ENCODE data around the gene IMP3.

DNA sequence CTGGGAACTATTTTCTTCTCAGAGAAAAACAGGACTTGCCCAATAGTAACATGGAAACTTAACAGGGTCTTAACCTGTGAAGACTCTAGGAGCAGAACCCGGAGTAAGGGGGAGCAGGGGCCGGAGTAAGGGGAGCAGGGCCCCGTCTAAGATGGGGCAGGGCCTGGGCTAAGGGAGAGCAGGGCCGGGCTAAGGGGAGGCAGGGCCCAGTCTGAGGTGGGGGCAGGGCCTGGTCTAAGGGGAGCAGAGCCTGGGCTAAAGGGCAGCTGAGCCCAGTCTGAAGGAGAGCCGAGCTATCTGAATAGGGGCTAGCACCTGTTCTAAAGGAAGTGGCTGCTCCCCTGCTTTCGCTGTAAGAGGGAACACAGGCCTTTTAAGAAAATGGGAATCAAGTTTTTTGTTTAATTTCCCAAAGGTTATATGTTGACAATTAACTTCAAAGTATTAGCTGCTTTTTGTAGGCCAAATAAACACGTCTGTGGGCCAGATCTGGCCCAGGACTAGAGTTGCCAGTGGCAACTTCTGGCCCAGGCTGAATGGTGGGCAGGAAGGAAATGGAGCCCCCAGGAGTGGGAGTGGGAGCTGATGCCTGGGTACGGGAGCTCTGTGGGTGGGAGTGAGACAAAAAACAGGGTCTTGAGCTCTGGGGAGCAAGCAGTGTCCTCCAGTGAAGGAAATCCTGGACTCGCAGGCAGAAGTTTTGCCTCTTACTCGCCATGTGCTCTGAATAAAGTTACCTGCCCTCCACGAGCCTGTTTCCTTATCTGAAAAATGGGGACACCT, 40.2 kb upstream of the IMP3 start:
- no peak for TF ChIP-seq EZH2 (IDR thresholded peaks at IDR 0.05; ENCODE audit: insufficient read depth, low read length)
- TF ChIP-seq, protein P1, sequence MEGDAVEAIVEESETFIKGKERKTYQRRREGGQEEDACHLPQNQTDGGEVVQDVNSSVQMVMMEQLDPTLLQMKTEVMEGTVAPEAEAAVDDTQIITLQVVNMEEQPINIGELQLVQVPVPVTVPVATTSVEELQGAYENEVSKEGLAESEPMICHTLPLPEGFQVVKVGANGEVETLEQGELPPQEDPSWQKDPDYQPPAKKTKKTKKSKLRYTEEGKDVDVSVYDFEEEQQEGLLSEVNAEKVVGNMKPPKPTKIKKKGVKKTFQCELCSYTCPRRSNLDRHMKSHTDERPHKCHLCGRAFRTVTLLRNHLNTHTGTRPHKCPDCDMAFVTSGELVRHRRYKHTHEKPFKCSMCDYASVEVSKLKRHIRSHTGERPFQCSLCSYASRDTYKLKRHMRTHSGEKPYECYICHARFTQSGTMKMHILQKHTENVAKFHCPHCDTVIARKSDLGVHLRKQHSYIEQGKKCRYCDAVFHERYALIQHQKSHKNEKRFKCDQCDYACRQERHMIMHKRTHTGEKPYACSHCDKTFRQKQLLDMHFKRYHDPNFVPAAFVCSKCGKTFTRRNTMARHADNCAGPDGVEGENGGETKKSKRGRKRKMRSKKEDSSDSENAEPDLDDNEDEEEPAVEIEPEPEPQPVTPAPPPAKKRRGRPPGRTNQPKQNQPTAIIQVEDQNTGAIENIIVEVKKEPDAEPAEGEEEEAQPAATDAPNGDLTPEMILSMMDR (IDR thresholded peaks at IDR 0.05; ENCODE audit: insufficient read depth, low read depth, low read length), result no peak
